COLO829 (cell line): Measurements from ENCODE around the gene MYRIP.
"Not testable (repeated sequence)": the region's sequence is repeated elsewhere in the genome, so short reads cannot be mapped to it uniquely, and the experiment has no call there.

Experiments
- DNase-seq: peaks from one replicate; pipeline ENCODE4 v3.0.0; 2012; ENCODE audit warnings: low spot score

The MYRIP gene

GRCh38 chr3:40130721-40131120, 321.3 kb downstream of the MYRIP start:
- no peak for DNase-seq

GRCh38 chr3:40133886-40134575, 324.6 kb downstream of the MYRIP start:
- not testable (repeated sequence) for DNase-seq

DNA sequence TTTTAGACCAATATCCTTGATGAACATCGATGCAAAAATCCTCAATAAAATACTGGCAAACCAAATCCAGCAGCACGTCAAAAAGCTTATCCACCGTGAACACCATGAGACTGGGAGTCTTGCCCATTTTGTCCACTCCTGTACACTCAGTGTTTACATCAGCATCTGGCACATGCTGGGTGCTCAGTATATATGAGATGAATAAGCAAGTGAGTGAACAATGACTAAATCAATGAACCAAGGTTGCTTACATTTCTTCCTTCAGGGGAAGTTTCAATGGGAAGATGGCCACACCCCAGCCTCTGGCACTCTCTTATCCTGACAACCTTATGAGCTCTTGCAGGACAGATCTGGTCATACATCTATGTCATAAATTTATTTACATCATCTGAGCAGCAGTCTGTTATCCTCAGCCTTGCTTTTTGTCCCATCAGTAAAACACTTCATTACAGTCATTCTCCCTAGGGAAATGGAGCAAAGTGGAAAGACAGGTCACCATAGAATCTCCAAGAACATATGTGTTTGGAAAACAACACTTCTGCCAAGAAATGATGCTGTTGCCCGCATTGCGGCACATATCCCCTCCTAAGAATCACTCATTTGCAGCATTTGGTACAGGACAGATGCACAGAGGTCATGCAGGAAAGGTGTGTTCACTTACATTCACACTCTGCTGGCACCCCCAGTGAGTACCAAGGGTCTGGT, 328.3 kb downstream of the MYRIP start:
- DNase-seq, result no peak

GRCh38 chr3:40143283-40144090, 334.1 kb downstream of the MYRIP start:
- DNase-seq, result no peak

DNA sequence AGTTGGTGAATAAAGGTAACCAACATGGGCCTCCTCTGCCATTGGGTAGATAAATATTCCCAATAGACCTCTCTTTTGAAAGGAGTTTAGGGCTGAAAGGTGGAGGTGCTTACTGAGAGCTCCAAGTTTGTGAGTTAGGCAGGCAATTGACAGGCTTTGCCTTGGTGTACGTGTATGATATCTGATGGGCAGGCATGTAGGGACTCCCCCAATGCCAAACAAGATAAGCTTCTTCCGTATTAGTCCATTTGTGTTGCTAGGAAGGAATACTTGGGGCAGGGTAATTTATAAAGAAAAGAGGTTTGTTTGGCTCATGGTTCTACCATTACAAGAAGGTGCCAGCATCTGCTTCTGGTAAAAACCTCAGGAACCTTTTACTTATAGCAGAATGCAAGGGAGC, 339.4 kb downstream of the MYRIP start:
- DNase-seq, result no peak

DNA sequence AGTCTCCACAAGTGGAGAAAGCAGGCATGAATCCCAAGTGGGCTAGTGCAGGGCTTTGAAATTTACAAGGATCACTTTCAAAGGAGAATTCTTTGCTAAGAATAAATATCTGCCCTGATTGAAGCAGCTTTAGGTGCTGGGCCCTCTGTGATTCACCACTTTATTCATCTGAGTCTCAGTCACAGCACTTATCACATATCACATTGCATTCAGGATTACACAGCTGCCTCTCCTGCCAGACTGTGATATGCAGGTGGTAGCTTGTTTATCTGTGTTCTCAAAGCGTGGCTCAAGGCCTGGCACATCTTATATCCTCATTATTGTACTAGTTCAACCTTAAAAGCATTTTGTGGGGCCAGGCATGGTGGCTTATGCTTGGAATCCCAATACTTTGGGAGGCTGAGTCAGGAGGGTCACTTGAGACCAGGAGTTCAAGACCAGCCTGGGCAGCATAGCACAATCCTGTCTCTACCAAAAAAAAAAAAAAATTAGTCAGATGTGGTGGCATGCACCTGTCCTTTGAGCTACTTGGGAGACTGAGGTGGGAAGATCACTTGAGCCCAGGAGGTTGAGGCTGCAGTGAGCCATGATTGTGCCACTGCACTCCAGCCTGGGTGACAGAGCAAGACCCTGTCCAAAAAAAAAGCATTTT, 343.2 kb downstream of the MYRIP start:
- no peak for DNase-seq

GRCh38 chr3:40160933-40161332, 351.5 kb downstream of the MYRIP start:
- DNase-seq, result no peak

- DNase-seq, result no peak
These were observed 353.2 kb downstream of the MYRIP start for GRCh38 chr3:40162616-40163015.

- DNase-seq, result no peak
These were observed 357.6 kb downstream of the MYRIP start for GRCh38 chr3:40166997-40167396.

- no peak for DNase-seq
These were observed 358.5 kb downstream of the MYRIP start for GRCh38 chr3:40167958-40168357.

GRCh38 chr3:40169983-40170382, 360.6 kb downstream of the MYRIP start:
- DNase-seq, result no peak

GRCh38 chr3:40170395-40170794, 361.0 kb downstream of the MYRIP start:
- DNase-seq, result no peak

GRCh38 chr3:40172560-40172959, 363.2 kb downstream of the MYRIP start:
- no peak for DNase-seq

DNA sequence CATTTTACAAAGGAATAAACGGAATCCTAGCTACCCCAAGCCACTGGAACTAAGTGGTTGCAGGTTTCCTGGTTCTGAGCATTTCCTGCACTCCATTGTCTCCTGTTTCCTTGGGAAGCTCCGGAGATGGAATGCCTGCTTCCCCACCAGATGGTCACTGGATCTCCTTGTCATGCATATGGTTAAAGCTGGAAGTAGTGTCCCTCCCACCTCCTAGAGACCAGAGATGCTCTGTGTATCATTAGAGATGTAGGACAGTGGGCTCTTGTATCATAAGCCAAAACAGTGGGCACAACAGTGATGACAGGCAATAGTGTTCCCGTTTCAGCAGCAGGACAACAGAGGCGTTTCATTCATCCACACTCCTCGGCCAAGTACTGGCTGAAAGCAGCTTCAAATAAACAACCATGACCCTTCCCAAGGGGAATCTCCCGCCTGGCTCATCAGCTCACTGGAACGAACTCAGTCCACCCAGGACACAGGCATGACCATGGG, 363.9 kb downstream of the MYRIP start:
- peak; percentile 48 for DNase-seq

DNA sequence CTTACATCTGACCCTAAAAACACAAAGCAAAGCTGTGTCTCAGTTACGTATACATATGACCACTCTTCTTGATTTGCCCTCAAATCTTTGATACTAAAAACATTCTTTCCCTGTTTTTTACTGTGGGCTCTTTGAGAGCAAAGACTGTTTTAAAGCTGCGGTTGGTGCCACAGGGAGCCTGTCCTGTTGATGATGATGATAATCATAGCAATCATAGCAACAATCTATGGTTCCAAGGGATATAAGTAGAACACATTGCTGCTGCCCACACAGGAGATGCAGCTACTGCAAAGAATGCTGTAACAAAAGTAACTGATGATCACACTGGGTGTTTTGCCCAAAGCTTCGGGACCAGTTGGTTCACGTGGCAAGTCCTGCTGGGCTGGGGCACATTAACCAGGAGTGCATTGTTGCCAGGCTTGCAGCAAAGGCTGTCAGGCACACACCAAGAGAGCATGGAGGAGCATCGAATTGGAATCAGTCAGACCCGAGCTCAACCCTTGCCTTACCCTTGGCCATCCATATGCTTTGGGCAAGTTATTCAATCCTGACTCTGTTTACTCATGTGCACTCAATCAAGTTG, 368.7 kb downstream of the MYRIP start:
- DNase-seq, result no peak

GRCh38 chr3:40179016-40179415, 369.6 kb downstream of the MYRIP start:
- peak; percentile 81 for DNase-seq

GRCh38 chr3:40181182-40181581, 371.8 kb downstream of the MYRIP start:
- DNase-seq, result no peak

- no peak for DNase-seq
These were observed 375.8 kb downstream of the MYRIP start for GRCh38 chr3:40185029-40185695.

- no peak for DNase-seq
These were observed 377.1 kb downstream of the MYRIP start for GRCh38 chr3:40186508-40186907.

DNA sequence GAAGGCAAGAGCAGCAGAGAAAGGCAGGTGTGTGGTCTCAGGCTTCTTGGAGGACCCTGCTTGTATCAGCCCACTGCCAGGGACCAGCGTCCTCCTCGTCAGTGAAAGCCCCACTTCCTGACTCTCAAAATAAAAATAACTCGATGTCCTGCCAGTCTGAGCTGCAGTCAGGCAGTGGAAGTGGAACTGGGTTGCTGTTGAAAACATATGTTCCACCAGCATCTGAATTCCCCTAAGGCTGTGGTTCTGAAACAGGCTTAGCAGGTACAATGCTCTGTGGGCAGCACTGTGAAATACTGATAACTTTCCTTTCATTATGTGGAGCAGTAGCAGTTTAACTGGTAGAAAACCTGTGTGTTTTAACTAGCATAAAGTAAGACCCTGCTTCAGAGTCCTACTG, 378.5 kb downstream of the MYRIP start:
- no peak for DNase-seq

- no peak for DNase-seq
These were observed 379.7 kb downstream of the MYRIP start for GRCh38 chr3:40189118-40189517.
